Cardiac muscle cell (in vitro differentiated cells and primary cell): ENCODE data around the gene POFUT1. TPM values are rescaled to one million over a fixed set of nuclear protein-coding genes. Genes with fewer than 3 reads are reported as not detected.
A peak's percentile ranks its signal among the peaks of the same experiment; 100 is the strongest.

Source experiments
- DNase-seq, 2 donors: peaks; one replicate each; pipeline versions ENCODE4 v3.0.0 to v3.0.0-alpha.2; 2010 to 2017; ENCODE audit warnings: low read depth in 1 of 2, low spot score in 1 of 2
- H3K27ac ChIP-seq: fragments of 200-600 bp; sonication (generic); 2 replicates; pipeline ENCODE4 v1.5.1; 2016
- H3K27me3 ChIP-seq: fragments of 200-600 bp; sonication (generic); 2 replicates; pipeline ENCODE4 v1.6.0; 2016; ENCODE audit warnings: control low read depth
- H3K36me3 ChIP-seq: fragments of 200-600 bp; sonication (generic); 2 replicates; pipeline ENCODE4 v1.5.1; 2016; ENCODE audit warnings: control low read depth
- H3K4me1 ChIP-seq: fragments of 200-600 bp; sonication (generic); 2 replicates; pipeline ENCODE4 v1.8.1; 2017; ENCODE audit warnings: low read depth, mild to moderate bottlenecking, mixed run types
- H3K4me3 ChIP-seq: fragments of 200-600 bp; sonication (generic); 2 replicates; pipeline ENCODE4 v1.5.1; 2016; ENCODE audit warnings: mild to moderate bottlenecking
- H3K9me3 ChIP-seq: fragments of 200-600 bp; sonication (generic); 2 replicates; pipeline ENCODE4 v1.5.1; 2017; ENCODE audit warnings: low read depth, mild to moderate bottlenecking, control low read depth
- polyA plus RNA-seq: library from polyadenylated mRNA; unstranded; fragments of >200 nt; fragmentation: Nextera tagmentation; extraction: Ambion mirVana; gene quantifications from 2 replicates; pipeline ENCODE4 v1.2.1, GENCODE V29; 2016
- total RNA-seq: library from RNA; depleted of rRNA; stranded (reverse); fragments of >200 nt; gene quantifications from 2 replicates; pipeline ENCODE4 v1.2.3, GENCODE V29; 2016
- TF ChIP-seq, protein P1 (sequence below): IDR thresholded peaks from 2 replicates; pipeline ENCODE4 v1.5.1; 2012; ENCODE audit warnings: low read depth, mild to moderate bottlenecking, low read length

Gene POFUT1
- total and polyA plus RNA-seq, 2 experiments from 2014 or later = 25.1 to 31.4 TPM

DNA sequence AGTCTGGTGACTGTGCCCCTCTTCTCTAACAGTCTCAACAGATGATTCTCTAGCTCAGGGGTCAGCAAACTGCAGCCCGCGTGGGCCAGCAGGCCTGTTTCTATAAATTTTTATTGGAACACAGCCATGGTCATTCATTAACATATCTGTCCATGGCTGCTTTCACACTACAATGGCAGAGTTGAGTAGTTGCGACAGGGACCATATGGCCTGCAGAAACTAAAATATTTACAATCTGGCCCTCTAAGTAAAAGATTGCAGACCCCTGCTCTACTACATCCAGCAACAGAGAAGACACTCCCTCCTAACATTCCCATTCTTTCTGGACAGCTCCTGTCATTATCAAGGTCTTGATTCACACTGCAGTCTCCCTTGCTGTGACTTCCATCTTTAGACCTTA is 45.3 kb upstream of the POFUT1 start:
- Histone ChIP-seq H3K27me3 (no peaks in the 10 kb centered on the region), H3K9me3 (no peaks in the 10 kb centered on the region), H3K27ac (no peak overlapping the region), H3K4me3 (no peak overlapping the region), H3K4me1 (no peaks in the 10 kb centered on the region), H3K36me3 (peaks cover 41% of the 10 kb centered on the region)
- DNase-seq = no peak
- TF ChIP-seq, protein P1, sequence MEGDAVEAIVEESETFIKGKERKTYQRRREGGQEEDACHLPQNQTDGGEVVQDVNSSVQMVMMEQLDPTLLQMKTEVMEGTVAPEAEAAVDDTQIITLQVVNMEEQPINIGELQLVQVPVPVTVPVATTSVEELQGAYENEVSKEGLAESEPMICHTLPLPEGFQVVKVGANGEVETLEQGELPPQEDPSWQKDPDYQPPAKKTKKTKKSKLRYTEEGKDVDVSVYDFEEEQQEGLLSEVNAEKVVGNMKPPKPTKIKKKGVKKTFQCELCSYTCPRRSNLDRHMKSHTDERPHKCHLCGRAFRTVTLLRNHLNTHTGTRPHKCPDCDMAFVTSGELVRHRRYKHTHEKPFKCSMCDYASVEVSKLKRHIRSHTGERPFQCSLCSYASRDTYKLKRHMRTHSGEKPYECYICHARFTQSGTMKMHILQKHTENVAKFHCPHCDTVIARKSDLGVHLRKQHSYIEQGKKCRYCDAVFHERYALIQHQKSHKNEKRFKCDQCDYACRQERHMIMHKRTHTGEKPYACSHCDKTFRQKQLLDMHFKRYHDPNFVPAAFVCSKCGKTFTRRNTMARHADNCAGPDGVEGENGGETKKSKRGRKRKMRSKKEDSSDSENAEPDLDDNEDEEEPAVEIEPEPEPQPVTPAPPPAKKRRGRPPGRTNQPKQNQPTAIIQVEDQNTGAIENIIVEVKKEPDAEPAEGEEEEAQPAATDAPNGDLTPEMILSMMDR = no peak

DNA sequence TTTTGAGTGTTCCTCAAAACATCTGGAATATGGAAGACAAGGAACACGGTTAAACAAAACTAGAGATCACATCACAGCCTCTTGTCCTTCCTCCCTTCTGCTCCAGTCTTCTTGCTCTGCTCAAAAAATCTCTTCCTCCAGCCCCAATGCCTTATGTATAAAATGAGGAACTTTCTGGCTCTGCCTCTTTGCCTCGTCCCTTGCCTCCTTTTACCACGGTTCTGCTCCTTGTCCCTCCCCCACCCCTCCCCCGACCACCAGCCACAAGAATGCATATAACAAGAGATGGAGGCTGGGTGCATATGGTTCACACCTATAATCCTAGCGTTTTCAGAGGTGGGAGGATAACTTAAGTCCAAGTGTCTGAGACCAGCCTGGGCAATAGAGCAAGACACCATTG is 43.7 kb upstream of the POFUT1 start:
- TF ChIP-seq, protein P1 = no peak
- Histone ChIP-seq H3K36me3 (peaks cover 36% of the 10 kb centered on the region), H3K27me3 (no peaks in the 10 kb centered on the region), H3K4me1 (peaks cover 8% of the 10 kb centered on the region), H3K27ac (no peak overlapping the region), H3K4me3 (no peak overlapping the region), H3K9me3 (no peaks in the 10 kb centered on the region)
- DNase-seq = no peak

DNA sequence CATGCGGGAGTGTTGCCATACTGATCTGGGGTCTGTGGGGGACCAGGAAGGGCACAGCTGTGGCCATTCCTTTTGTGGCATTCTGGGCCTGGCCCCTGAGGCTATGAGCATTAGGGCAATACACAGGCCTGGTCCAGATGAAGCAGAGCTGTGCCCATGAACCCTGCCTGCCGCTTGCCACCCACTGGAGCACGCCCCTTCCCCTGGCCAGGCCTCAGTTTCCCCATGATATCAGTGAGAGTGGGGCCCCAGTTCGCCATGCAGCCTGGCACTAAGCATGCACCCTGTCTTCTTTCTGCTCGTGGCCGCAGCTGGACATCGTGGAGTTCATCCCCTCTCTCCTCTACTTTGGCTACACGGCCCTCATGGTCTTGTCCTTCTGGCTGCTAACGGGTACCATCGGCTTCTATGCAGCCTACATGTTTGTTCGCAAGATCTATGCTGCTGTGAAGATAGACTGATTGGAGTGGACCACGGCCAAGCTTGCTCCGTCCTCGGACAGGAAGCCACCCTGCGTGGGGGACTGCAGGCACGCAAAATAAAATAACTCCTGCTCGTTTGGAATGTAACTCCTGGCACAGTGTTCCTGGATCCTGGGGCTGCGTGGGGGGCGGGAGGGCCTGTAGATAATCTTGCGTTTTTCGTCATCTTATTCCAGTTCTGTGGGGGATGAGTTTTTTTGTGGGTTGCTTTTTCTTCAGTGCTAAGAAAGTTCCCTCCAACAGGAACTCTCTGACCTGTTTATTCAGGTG is 42.5 kb upstream of the POFUT1 start:
- H3K4me1 ChIP-seq = peaks cover 10% of the 10 kb centered on the region
- peaks cover 25% of the 10 kb centered on the region for H3K36me3 ChIP-seq
- no peak overlapping the region for H3K4me3 ChIP-seq
- TF ChIP-seq, protein P1 = no peak
- no peak overlapping the region for H3K27ac ChIP-seq
- H3K27me3 ChIP-seq = no peaks in the 10 kb centered on the region
- peak in 1 of 2 donors; percentile 97 for DNase-seq
- no peaks in the 10 kb centered on the region for H3K9me3 ChIP-seq

DNA sequence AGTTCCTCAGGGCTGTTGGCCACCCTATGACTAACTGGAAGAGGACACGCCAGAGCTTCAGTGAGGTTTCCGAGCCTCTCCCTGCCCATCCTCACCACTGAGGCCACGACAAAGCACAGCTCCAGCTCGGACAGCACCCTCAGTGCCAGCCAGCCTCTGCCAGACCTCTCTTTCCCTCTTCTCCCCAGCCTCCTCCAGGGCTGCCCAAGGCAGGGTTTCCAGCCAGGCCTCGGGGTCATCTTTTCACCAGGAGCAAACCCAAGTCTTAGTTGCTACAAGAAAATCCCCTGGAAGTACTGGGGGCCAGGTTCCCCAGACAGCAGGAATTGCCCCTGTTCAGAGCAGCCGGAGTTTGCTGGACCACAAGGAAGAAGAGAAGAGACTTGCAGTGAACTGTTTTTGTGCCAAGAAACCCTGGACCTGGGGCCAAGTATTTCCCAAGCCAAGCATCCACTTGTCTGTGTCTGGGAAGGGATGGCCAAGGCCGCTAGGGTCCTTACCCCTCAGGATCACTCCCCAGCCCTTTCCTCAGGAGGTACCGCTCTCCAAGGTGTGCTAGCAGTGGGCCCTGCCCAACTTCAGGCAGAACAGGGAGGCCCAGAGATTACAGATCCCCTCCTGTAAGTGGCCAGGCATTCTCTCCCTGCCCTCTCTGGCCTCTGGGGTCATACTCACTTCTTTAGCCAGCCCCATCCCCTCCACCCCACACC is 41.7 kb upstream of the POFUT1 start:
- Histone ChIP-seq H3K4me3 (no peak overlapping the region), H3K36me3 (peaks cover 22% of the 10 kb centered on the region)
- TF ChIP-seq, protein P1 = no peak

DNA sequence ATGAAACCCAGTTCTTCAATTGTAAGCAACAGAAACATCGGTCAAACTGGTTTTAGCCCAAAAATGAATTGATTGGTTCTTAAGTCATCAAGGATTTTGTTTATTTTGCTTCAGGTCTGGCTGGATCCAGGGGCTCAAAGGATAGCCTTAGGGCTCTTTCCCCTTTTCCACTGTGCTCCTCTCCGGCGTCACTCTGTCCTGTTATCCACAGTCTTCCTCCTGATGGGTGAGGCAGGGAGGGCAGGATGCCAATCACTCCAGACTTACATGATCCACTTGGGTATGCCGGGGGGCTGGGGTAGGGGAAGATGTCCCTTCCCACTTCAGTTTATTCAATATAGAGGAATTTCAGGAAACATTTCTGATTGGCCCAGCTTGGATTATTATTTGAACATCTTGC is 40.1 kb upstream of the POFUT1 start:
- H3K9me3 ChIP-seq = no peaks in the 10 kb centered on the region
- DNase-seq = no peak
- H3K4me3 ChIP-seq = no peak overlapping the region
- peaks cover 12% of the 10 kb centered on the region for H3K36me3 ChIP-seq
- TF ChIP-seq, protein P1 = no peak
- peak overlapping the region; percentile 39 for H3K27ac ChIP-seq
- H3K27me3 ChIP-seq = no peaks in the 10 kb centered on the region
- peaks cover 10% of the 10 kb centered on the region for H3K4me1 ChIP-seq

More for the DNA sequence above, 41.7 kb upstream of the POFUT1 start:
- Histone ChIP-seq H3K9me3 (no peaks in the 10 kb centered on the region), H3K4me1 (peaks cover 10% of the 10 kb centered on the region), H3K27me3 (no peaks in the 10 kb centered on the region), H3K27ac (no peak overlapping the region)
- DNase-seq = peak in 1 of 2 donors; percentile 80
